H1 (cell line): ENCODE data around the gene EPYC. TPM values are rescaled to one million over a fixed set of nuclear protein-coding genes. Genes with fewer than 3 reads are reported as not detected.
A peak's percentile ranks its signal among the peaks of the same experiment; 100 is the strongest.

Experiments
- CTCF ChIA-PET: fragments of 300-600 bp; sonication (Branson Sonifier 250); formaldehyde crosslinking; loops from one replicate; lab custom pipeline; 2021; ENCODE audit not compliant: partially characterized antibody; lab: Charles Lee
- POLR2A ChIA-PET: fragments of 300-600 bp; sonication (Branson Sonifier 250); formaldehyde crosslinking; loops from one replicate; lab custom pipeline; 2021; ENCODE audit warnings: inconsistent platforms; ENCODE audit not compliant: partially characterized antibody; lab: Charles Lee
- DNase-seq, 2 experiments: peaks; one replicate each; pipeline versions ENCODE4 v3.0.0 to v3.0.0-alpha.2; 2010 to 2022; ENCODE audit warnings: low spot score in 2 of 2, low read depth in 1 of 2, mixed read lengths in 1 of 2
- FAIRE-seq: peaks from 2 replicates; lab custom pipeline; 2011; peaks lifted over from hg19 to GRCh38; lab: Jason Lieb, UNC
- H2AFZ ChIP-seq: 2 replicates; pipeline ENCODE4 v1.8.1; 2012; ENCODE audit warnings: low read length, inconsistent platforms
- H2AK5ac ChIP-seq: 2 replicates; pipeline ENCODE4 v1.6.1; 2013; ENCODE audit warnings: low read depth, low read length
- H2BK120ac ChIP-seq: replicated peaks from 2 replicates; pipeline ENCODE3; 2013; ENCODE audit warnings: low read depth, low read length, inconsistent platforms
- H2BK12ac ChIP-seq: 2 replicates; pipeline ENCODE4 v1.6.1; 2013; ENCODE audit warnings: low read depth, low read length
- H2BK15ac ChIP-seq: 2 replicates; pipeline ENCODE4 v1.6.1; 2013; ENCODE audit warnings: low read length
- H2BK20ac ChIP-seq: 2 replicates; pipeline ENCODE4 v1.6.1; 2013; ENCODE audit warnings: low read length
- H2BK5ac ChIP-seq: 2 replicates; pipeline ENCODE4 v1.6.1; 2013; ENCODE audit warnings: low read depth, low read length
- H3K14ac ChIP-seq: 2 replicates; pipeline ENCODE4 v1.6.1; 2013; ENCODE audit warnings: inconsistent platforms; ENCODE audit not compliant: insufficient read length
- H3K18ac ChIP-seq: 2 replicates; pipeline ENCODE4 v1.6.1; 2013; ENCODE audit warnings: low read length; ENCODE audit errors: extremely low read depth
- H3K23ac ChIP-seq: 2 replicates; pipeline ENCODE4 v1.6.1; 2013; ENCODE audit warnings: inconsistent platforms; ENCODE audit not compliant: insufficient read length
- H3K23me2 ChIP-seq: 2 replicates; pipeline ENCODE4 v1.6.1; 2013; ENCODE audit warnings: low read depth, low read length
- H3K27ac ChIP-seq: 2 replicates; pipeline ENCODE4 v1.6.1; 2011; ENCODE audit warnings: low read depth, low read length, inconsistent platforms
- H3K27me3 ChIP-seq, 4 experiments: replicated peaks in 1 of 4; 1 replicate in 1 of 4; 2 replicates in 3 of 4; pipeline versions ENCODE4 v1.6.1 to v1.8.1; 2011 to 2013; ENCODE audit warnings: low read length in 3 of 4, mild to moderate bottlenecking in 3 of 4, inconsistent platforms in 2 of 4, mixed read lengths in 2 of 4, moderate library complexity in 1 of 4; ENCODE audit not compliant: control insufficient read depth in 3 of 4, insufficient read depth in 3 of 4; ENCODE audit errors: extremely low read depth in 1 of 4
- H3K36me3 ChIP-seq, 4 experiments: 2 replicates each; pipeline versions ENCODE4 v1.6.1 to v1.8.1; 2011 to 2013; ENCODE audit warnings: mild to moderate bottlenecking in 4 of 4, low read length in 3 of 4, moderate library complexity in 2 of 4, control low read depth in 1 of 4, inconsistent platforms in 1 of 4; ENCODE audit not compliant: insufficient read depth in 4 of 4, control insufficient read depth in 2 of 4
- H3K4ac ChIP-seq: replicated peaks from 2 replicates; pipeline ENCODE3; 2013; ENCODE audit warnings: low read length, low read depth, mixed read lengths, inconsistent platforms; ENCODE audit not compliant: insufficient read length
- H3K4me1 ChIP-seq, 4 experiments: replicated peaks in 1 of 4; 1 replicate in 1 of 4; 2 replicates in 3 of 4; pipeline versions ENCODE4 v1.6.1 to v1.8.1; 2011 to 2013; ENCODE audit warnings: low read length in 3 of 4, inconsistent platforms in 2 of 4, mixed read lengths in 1 of 4; ENCODE audit not compliant: insufficient read depth in 4 of 4, control insufficient read depth in 3 of 4
- H3K4me2 ChIP-seq, 2 experiments: 2 replicates each; pipeline versions ENCODE4 v1.6.1 to v1.8.1; 2011 to 2013; ENCODE audit warnings: low read depth in 2 of 2, low read length in 2 of 2, control low read depth in 1 of 2, inconsistent platforms in 1 of 2, mild to moderate bottlenecking in 1 of 2; ENCODE audit not compliant: insufficient read depth in 1 of 2
- H3K4me3 ChIP-seq, 4 experiments: fragments of 200-600, 300-600 bp in 1 of 4; sonication (generic), shearing (Covaris generic), sonication (Bioruptor Twin) in 1 of 4; 2 replicates each; pipeline versions ENCODE4 v1.5.1 to v1.8.1; 2011 to 2016; ENCODE audit warnings: low read length in 4 of 4, low read depth in 3 of 4, control low read depth in 2 of 4, inconsistent platforms in 2 of 4, mild to moderate bottlenecking in 2 of 4, mixed read lengths in 1 of 4, moderate library complexity in 1 of 4; ENCODE audit not compliant: insufficient read depth in 2 of 4; ENCODE audit errors: extremely low read depth in 1 of 4
- H3K56ac ChIP-seq: replicated peaks from 2 replicates; pipeline ENCODE3; 2013; ENCODE audit warnings: low read depth, mild to moderate bottlenecking, mixed read lengths, low read length, inconsistent platforms; ENCODE audit not compliant: insufficient read length
- H3K79me1 ChIP-seq: 2 replicates; pipeline ENCODE4 v1.6.1; 2013; ENCODE audit warnings: low read depth, low read length, control low read depth
- H3K79me2 ChIP-seq, 2 experiments: 2 replicates each; pipeline versions ENCODE4 v1.6.1 to v1.8.1; 2012 to 2013; ENCODE audit warnings: low read length in 2 of 2, mild to moderate bottlenecking in 2 of 2, inconsistent platforms in 1 of 2; ENCODE audit not compliant: insufficient read depth in 2 of 2, control insufficient read depth in 1 of 2
- H3K9ac ChIP-seq, 4 experiments: replicated peaks in 1 of 4; 1 replicate in 1 of 4; 2 replicates in 3 of 4; pipeline versions ENCODE4 v1.6.1 to v1.8.1; 2011 to 2013; ENCODE audit warnings: low read depth in 3 of 4, low read length in 3 of 4, control low read depth in 2 of 4, mild to moderate bottlenecking in 2 of 4, moderate library complexity in 2 of 4, inconsistent platforms in 1 of 4; ENCODE audit errors: extremely low read depth in 1 of 4
- H3K9me3 ChIP-seq, 2 experiments: 2 replicates each; pipeline versions ENCODE4 v1.6.1 to v1.8.1; 2012 to 2013; ENCODE audit warnings: mild to moderate bottlenecking in 2 of 2, moderate library complexity in 2 of 2, control low read depth in 1 of 2, inconsistent platforms in 1 of 2, low read depth in 1 of 2, low read length in 1 of 2, mixed read lengths in 1 of 2; ENCODE audit not compliant: insufficient read depth in 2 of 2
- H4K20me1 ChIP-seq, 2 experiments: replicated peaks in 1 of 2; 2 replicates each; pipeline versions ENCODE3 to v1.8.1; 2011 to 2013; ENCODE audit warnings: inconsistent platforms in 2 of 2, low read length in 2 of 2, mild to moderate bottlenecking in 1 of 2; ENCODE audit not compliant: insufficient read depth in 2 of 2, control insufficient read depth in 1 of 2
- H4K5ac ChIP-seq: 2 replicates; pipeline ENCODE4 v1.6.1; 2013; ENCODE audit warnings: low read length, low read depth, mixed read lengths, inconsistent platforms; ENCODE audit not compliant: insufficient read length
- H4K8ac ChIP-seq: 2 replicates; pipeline ENCODE4 v1.8.0; 2013; ENCODE audit warnings: mild to moderate bottlenecking, moderate library complexity, low read length, inconsistent platforms; ENCODE audit not compliant: insufficient read depth; ENCODE audit errors: extremely low read depth
- H4K91ac ChIP-seq: replicated peaks from 2 replicates; pipeline ENCODE3; 2013; ENCODE audit warnings: low read length, mixed read lengths, inconsistent platforms; ENCODE audit not compliant: insufficient read length
- CTCF ChIP-seq, 3 experiments: IDR thresholded peaks; 1 replicate in 2 of 3; 2 replicates in 1 of 3; pipeline versions ENCODE4 v1.5.1 to v1.6.1; 2011; ENCODE audit warnings: low read length in 3 of 3, mild to moderate bottlenecking in 3 of 3, inconsistent platforms in 2 of 3, low read depth in 1 of 3, moderate library complexity in 1 of 3; ENCODE audit not compliant: insufficient read depth in 1 of 3; ENCODE audit errors: control extremely low read depth in 1 of 3
- EP300 ChIP-seq, 2 experiments: IDR thresholded peaks; 1 replicate in 1 of 2; 2 replicates in 1 of 2; pipeline ENCODE4 v1.6.1; 2011 to 2012; ENCODE audit warnings: low read depth in 2 of 2, low read length in 2 of 2, mild to moderate bottlenecking in 2 of 2, borderline replicate concordance in 1 of 2, inconsistent platforms in 1 of 2, moderate library complexity in 1 of 2
- SIN3A ChIP-seq, 2 experiments: IDR thresholded peaks in 1 of 2; conservative IDR thresholded peaks in 1 of 2; 2 replicates each; pipeline ENCODE4 v1.6.1; 2011 to 2012; ENCODE audit warnings: low read length in 2 of 2, improper control_type of control experiment in 1 of 2, low read depth in 1 of 2, mild to moderate bottlenecking in 1 of 2
- WGBS, 2 experiments: shearing (Covaris generic) in 1 of 2; methylation state at CpG; one replicate each; pipeline versions ENCODE4 v1.1.6 to v1.1.7; 2013 to 2015; ENCODE audit warnings: low lambda C conversion rate in 2 of 2, mixed read lengths in 2 of 2, inconsistent platforms in 1 of 2, low coverage in 1 of 2, missing lambda C conversion rate in 1 of 2; ENCODE audit not compliant: insufficient replicate concordance in 2 of 2, insufficient coverage in 1 of 2, insufficient read length in 1 of 2; ENCODE audit errors: extremely low coverage in 1 of 2, missing lambda C conversion rate in 1 of 2; 5-methylcytosine and 5-hydroxymethylcytosine counted together
- polyA plus RNA-seq, 7 experiments: library from polyadenylated mRNA; depleted of rRNA in 3 of 7; stranded (reverse) in 5 of 7; unstranded in 2 of 7; fragments of >200 nt in 5 of 7; fragments of 200-250 nt in 2 of 7; gene quantifications; 1 replicate in 5 of 7; 2 replicates in 1 of 7; 4 replicates in 1 of 7; pipeline versions ENCODE4 v1.2.1 to v1.2.3, GENCODE V29; 2011 to 2013; ENCODE audit warnings: missing spikeins in 2 of 7, mixed read lengths in 2 of 7
- total RNA-seq: library from RNA; stranded (reverse); fragmentation: NEBNext Ultra II Directional; extraction: Animal tissue kit (Norgen Biotek cat#: 25700); gene quantifications from 2 replicates; pipeline ENCODE4 v1.2.1, GENCODE V29; 2021

The EPYC gene
- total and polyA plus RNA-seq, 2 of the 8 experiments (the other 6 are each of a cell fraction or from before 2014, with no cell fraction given), result not detected

DNA sequence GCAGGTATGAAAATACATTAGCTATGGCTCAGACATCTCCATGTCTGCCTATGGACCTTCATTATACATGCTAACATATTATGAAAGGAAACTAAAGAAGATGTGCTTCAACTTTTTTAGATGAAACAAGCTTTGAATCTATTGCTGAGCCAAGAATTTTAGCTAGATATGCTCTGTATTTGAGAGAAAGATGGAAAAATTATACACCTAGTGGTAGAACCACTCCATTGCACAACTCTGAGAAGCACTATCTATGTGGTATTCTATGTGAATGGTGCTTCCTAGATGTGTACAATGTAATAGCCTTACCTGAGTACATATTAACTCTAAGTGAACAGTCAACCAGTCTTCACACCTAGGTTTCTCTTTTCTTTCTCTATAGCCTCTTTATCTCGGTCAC is 17.3 kb downstream of the EPYC start:
- no peak for TF ChIP-seq EP300 (IDR thresholded peaks at IDR 0.05; ENCODE audit: borderline replicate concordance in 1 of 2, low read depth in 2 of 2, low read length in 2 of 2)
- TF ChIP-seq SIN3A (conservative IDR thresholded peaks at IDR 0.05 in 1 of 2, IDR thresholded peaks at IDR 0.05 in 1 of 2; ENCODE audit: low read depth in 1 of 2, low read length in 2 of 2), result no peak
- peak in 1 of 3 experiments; percentile 16; a peak in 1 of 4 replicates for TF ChIP-seq CTCF (IDR thresholded peaks at IDR 0.05; ENCODE audit: control extremely low read depth in 1 of 3, insufficient read depth in 1 of 3, low read depth in 1 of 3, low read length in 3 of 3)
- Histone ChIP-seq H3K9ac (no peak overlapping the region), H3K36me3 (no peaks in the 10 kb centered on the region), H2AFZ (no peak overlapping the region), H3K79me1 (no peaks in the 10 kb centered on the region), H3K27me3 (peaks cover 9 to 26% (median 18%) of the 10 kb centered on the region in 4 experiments; a peak in 6 of 7 replicates), H4K91ac (no peak overlapping the region), H3K4me1 (peaks cover 0 to 14% (median 2%) of the 10 kb centered on the region in 4 experiments; a peak in 2 of 7 replicates), H3K23ac (no peak overlapping the region), H2BK5ac (no peak overlapping the region), H2AK5ac (no peak overlapping the region), H4K5ac (no peak overlapping the region), H3K4ac (no peak overlapping the region), H3K14ac (no peak overlapping the region), H2BK15ac (no peak overlapping the region), H2BK12ac (no peak overlapping the region), H3K23me2 (no peaks in the 10 kb centered on the region), H4K20me1 (no peaks in the 10 kb centered on the region), H4K8ac (no peak overlapping the region), H3K79me2 (no peaks in the 10 kb centered on the region), H3K4me2 (no peak overlapping the region), H3K27ac (no peak overlapping the region), H3K18ac (no peak overlapping the region), H3K4me3 (no peak overlapping the region), H2BK20ac (no peak overlapping the region), H2BK120ac (no peak overlapping the region), H3K9me3 (peaks cover 7 to 14% of the 10 kb centered on the region in 2 experiments), H3K56ac (no peak overlapping the region)
- DNase-seq (no peak), FAIRE-seq (no peak)
- whole genome bisulfite sequencing, 2 experiments, result 93% methylated on average over 1 of the region's 1 CpG; no CpG with 5 or more reads in 1 of the 2 experiments
- ChIA-PET CTCF (interaction anchor here (0.8 to 4.3 kb wide), 13 partner anchors 13 to 367 kb away, joined by 3 to 29 read pairs (median 3); partner anchors contain the start of gene LUM), POLR2A (no interaction called here)
